PFSK-1 (cell line): ENCODE measurements around the gene ATP5F1D.

Experiments used
- FOXP2 ChIP-seq: optimal IDR thresholded peaks from 2 replicates; pipeline ENCODE3; 2011; ENCODE audit warnings: borderline replicate concordance, control low read depth, inconsistent platforms; ENCODE audit not compliant: insufficient read depth; ENCODE audit errors: extremely low read length, extremely low read depth
- POLR2AphosphoS5 ChIP-seq: IDR thresholded peaks from 2 replicates; pipeline ENCODE4 v1.6.1; 2012; ENCODE audit warnings: low read depth, mild to moderate bottlenecking, control low read depth, low read length, moderate library complexity
- REST ChIP-seq, 2 experiments: IDR thresholded peaks; 2 replicates each; pipeline versions ENCODE4 v1.6.1 to v1.8.0; 2011 to 2012; ENCODE audit warnings: low read depth in 2 of 2, low read length in 2 of 2, control low read depth in 1 of 2, inconsistent platforms in 1 of 2, mild to moderate bottlenecking in 1 of 2, moderate library complexity in 1 of 2; ENCODE audit not compliant: insufficient read depth in 1 of 2
- SIN3A ChIP-seq: IDR thresholded peaks from 2 replicates; pipeline ENCODE4 v1.6.1; 2012; ENCODE audit warnings: mild to moderate bottlenecking, low read length, moderate library complexity, borderline replicate concordance; ENCODE audit not compliant: insufficient read depth
- TAF1 ChIP-seq: IDR thresholded peaks from 2 replicates; pipeline ENCODE4 v1.6.1; 2012; ENCODE audit warnings: low read length, control low read depth, borderline replicate concordance; ENCODE audit not compliant: insufficient read depth

ATP5F1D gene

GRCh38 chr19:1235625-1236538 lies 5.7 kb upstream of the ATP5F1D start:
- TF ChIP-seq POLR2AphosphoS5 (no peak), FOXP2 (no peak), SIN3A (no peak), REST (IDR thresholded peaks at IDR 0.05; ENCODE audit: insufficient read depth in 1 of 2, low read depth in 2 of 2, low read length in 2 of 2) (no peak), TAF1 (no peak)

- no peak for TF ChIP-seq FOXP2
Observed at GRCh38 chr19:1236576-1236975, 5.0 kb upstream of the ATP5F1D start.

- TF ChIP-seq REST (IDR thresholded peaks at IDR 0.05; ENCODE audit: insufficient read depth in 1 of 2, low read depth in 2 of 2, low read length in 2 of 2) (no peak), POLR2AphosphoS5 (no peak), FOXP2 (no peak), SIN3A (peak; percentile 28; the same call in 1 of the 2 replicates)
Observed at GRCh38 chr19:1237027-1237659, 4.4 kb upstream of the ATP5F1D start.

- TF ChIP-seq POLR2AphosphoS5: no peak
- no peak for TF ChIP-seq FOXP2
- TF ChIP-seq REST (IDR thresholded peaks at IDR 0.05; ENCODE audit: insufficient read depth in 1 of 2, low read depth in 2 of 2, low read length in 2 of 2): no peak
- TF ChIP-seq SIN3A: no peak
- TF ChIP-seq TAF1: no peak
Observed at GRCh38 chr19:1237754-1238368, 3.7 kb upstream of the ATP5F1D start, which contains the start of gene CBARP. Gene CBARP, minus strand, starts transcription at chr19:1238005. Its CDS starts 1,905 bp downstream, at chr19:1236100.

- TF ChIP-seq TAF1 (no peak), POLR2AphosphoS5 (no peak), REST (IDR thresholded peaks at IDR 0.05; ENCODE audit: insufficient read depth in 1 of 2, low read depth in 2 of 2, low read length in 2 of 2) (no peak), SIN3A (no peak), FOXP2 (no peak)
Observed at GRCh38 chr19:1238369-1239303, 2.9 kb upstream of the ATP5F1D start.
